ENCODE results near the gene SLX4IP.
"Not testable (repeated sequence)": the region's sequence is repeated elsewhere in the genome, so short reads cannot be mapped to it uniquely, and the experiment has no call there.

The SLX4IP gene

GRCh38 chr20:10434832-10435812 is at the start of gene SLX4IP:
Gene SLX4IP (plus strand): TSS chr20:10435305. CDS start chr20:10458205, 22,900 bp downstream.
- DNase-seq (ENCODE audit: low read depth) = peak; percentile 67

GRCh38 chr20:10385850-10386544 is 49.1 kb upstream of the SLX4IP start:
- DNase-seq (ENCODE audit: low read depth) = no peak

DNA sequence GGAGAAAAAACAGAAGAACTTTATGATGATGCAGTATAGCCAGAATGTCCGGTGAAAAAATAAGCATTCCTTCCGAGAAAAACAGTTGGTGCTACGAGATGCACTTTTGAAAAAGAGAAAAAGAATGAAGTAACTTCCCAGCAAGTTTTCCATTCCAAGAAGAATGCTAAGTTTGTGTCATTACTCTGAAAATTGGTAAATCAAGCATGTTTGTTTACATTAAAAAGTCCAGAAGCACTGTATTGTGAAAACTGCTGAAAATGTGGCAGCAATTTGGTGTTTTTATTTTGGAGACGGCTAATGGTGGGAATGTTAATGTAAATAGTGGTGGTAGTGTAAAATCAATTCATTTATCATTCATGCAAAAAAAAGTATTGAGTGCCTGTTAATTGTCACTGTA is 47.4 kb upstream of the SLX4IP start:
- no peak for DNase-seq (ENCODE audit: low read depth)

GRCh38 chr20:10388597-10388996 is 46.5 kb upstream of the SLX4IP start:
- DNase-seq (ENCODE audit: low read depth) = no peak

DNA sequence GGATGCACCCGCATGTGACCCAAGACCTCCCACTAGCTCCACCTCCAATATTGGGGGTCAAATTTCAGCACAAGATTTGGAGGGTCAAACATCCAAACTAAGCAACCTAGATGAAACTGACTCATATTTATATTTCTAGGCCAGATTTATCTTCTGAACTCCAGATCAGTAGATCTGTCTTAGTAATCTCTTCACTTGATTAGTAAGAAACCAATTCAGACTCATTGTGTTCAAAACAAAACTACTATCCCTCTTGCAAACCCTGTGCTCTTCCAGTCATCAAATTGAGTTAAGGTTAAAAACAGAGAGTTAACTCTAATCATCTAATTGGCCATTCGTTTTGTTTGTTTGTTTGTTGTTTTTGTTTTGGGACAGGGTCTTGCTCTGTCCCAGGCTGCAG is 44.4 kb upstream of the SLX4IP start:
- DNase-seq (ENCODE audit: low read depth) = no peak

- not testable (repeated sequence) for DNase-seq (ENCODE audit: low read depth)
Observed at GRCh38 chr20:10394752-10395151, 40.4 kb upstream of the SLX4IP start.

- DNase-seq (ENCODE audit: low read depth) = no peak
Observed at GRCh38 chr20:10398834-10399369, 36.2 kb upstream of the SLX4IP start.

- no peak for DNase-seq (ENCODE audit: low read depth)
Observed at GRCh38 chr20:10402938-10403608, 32.0 kb upstream of the SLX4IP start.

- no peak for DNase-seq (ENCODE audit: low read depth)
Observed at GRCh38 chr20:10404023-10404628, 31.0 kb upstream of the SLX4IP start.

GRCh38 chr20:10404959-10405530 is 30.1 kb upstream of the SLX4IP start:
- DNase-seq (ENCODE audit: low read depth) = no peak

DNA sequence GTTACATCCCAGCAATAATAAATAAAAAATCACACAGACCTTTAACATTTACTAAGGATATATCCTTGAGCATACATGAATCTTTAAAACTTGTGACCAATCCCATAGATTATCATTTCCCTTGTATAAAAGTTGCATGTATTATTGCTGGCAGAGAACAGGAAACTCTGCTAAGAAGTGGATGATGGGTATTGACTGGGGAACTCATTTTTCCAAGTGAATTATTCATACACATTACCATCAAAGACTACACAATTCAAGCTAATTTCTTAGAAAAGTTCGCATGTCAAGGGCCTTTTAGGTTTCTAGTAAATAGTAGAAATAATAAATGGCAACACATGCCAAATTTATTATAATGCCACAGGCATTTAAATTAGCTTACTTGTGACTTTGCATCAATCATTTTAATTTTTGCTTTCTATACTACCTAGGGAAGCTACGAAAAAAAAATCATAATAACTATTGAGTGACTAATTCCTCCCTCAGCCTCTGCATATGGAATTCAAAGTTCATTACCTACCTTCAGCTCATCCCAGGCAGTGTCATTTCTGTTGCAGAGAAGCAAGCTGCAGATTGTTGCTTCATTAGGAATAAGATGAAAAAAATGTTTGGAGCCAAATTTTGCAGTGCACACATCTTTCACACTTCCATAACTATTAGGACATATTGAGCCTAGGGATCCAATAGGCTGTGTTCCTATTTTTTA is 26.8 kb upstream of the SLX4IP start:
- DNase-seq (ENCODE audit: low read depth) = no peak

GRCh38 chr20:10411673-10412072 is 23.4 kb upstream of the SLX4IP start:
- DNase-seq (ENCODE audit: low read depth) = no peak

GRCh38 chr20:10412591-10413408 is 22.3 kb upstream of the SLX4IP start:
- DNase-seq (ENCODE audit: low read depth) = no peak

- no peak for DNase-seq (ENCODE audit: low read depth)
Observed at GRCh38 chr20:10415013-10415650, 20.0 kb upstream of the SLX4IP start.

- DNase-seq (ENCODE audit: low read depth) = not testable (repeated sequence)
Observed at GRCh38 chr20:10417218-10417617, 17.9 kb upstream of the SLX4IP start.

DNA sequence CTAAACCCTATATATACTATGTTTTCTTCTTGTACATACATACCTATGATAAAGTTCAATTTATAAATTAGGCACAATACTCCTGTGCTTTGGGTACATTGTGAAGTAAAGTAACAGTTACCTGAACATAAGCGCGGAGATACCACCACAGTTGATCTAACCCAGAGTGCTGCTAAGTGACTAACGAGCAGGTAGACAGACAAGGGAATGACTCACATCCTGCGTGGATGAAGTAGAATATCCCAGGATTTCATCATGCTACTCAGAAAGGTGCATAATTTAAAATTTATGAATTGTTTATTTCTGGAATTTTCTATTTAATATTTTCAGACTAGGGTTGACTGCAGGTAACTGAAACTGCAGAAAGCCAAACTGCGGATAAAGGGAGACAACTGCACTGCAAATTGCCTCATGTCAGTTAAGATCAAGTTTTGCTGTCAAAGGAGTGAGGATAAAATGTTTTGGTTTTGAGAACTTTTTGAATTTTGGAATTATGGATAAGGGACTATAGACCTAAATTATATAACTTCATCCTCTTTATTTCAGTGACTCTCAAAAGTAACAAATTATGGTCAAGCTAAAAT is 15.5 kb upstream of the SLX4IP start:
- no peak for DNase-seq (ENCODE audit: low read depth)

- no peak for DNase-seq (ENCODE audit: low read depth)
Observed at GRCh38 chr20:10423735-10424134, 11.4 kb upstream of the SLX4IP start.

- DNase-seq (ENCODE audit: low read depth) = peak; percentile 30
Observed at GRCh38 chr20:10427060-10427692, 7.9 kb upstream of the SLX4IP start.

DNA sequence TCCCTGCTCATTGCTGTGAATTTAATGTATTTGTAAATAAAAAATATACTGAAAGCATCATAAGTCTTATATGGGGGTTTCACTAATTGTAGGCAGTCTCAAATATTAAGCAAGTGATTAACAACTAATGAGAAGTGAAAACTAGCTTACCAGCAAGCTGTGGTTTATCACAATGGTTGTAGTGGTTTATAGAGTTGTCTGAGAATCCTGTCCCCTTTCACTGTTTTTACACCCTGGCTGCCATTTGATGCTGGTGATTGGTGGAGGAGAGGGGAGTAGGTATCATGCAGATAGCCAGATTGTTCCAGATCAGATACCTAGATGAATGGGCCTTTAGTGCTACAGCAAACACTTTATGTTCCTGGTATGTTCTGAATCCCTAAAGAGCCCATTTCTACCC is 7.1 kb upstream of the SLX4IP start:
- no peak for DNase-seq (ENCODE audit: low read depth)
